Erythroblast (primary cell): ENCODE measurements around the gene TEX35.

ENCODE experiments used
- GATA1 ChIP-seq: IDR thresholded peaks from 2 replicates; pipeline ENCODE4 v1.6.1; 2011; ENCODE audit warnings: low read depth, mild to moderate bottlenecking, control low read depth, low read length, moderate library complexity
- POLR2A ChIP-seq: IDR thresholded peaks from 2 replicates; pipeline ENCODE4 v1.6.1; 2011; ENCODE audit warnings: mild to moderate bottlenecking, low read length

- TF ChIP-seq POLR2A (no peak), GATA1 (no peak)
Observed at GRCh38 chr1:178565586-178565985, 52.7 kb downstream of the TEX35 start.
